ENCODE results near the gene BRD4.
"Not testable (repeated sequence)": the region's sequence is repeated elsewhere in the genome, so short reads cannot be mapped to it uniquely, and the experiment has no call there.

Gene BRD4

GRCh38 chr19:15358918-15359317 lies 26.6 kb upstream of the BRD4 start:
- H3K27ac ChIP-seq (ENCODE audit: low read depth, low read length): no peak overlapping the region

GRCh38 chr19:15357906-15358305 lies 25.6 kb upstream of the BRD4 start:
- Histone ChIP-seq H3K9ac (ENCODE audit: low read depth, low read length) (no peak overlapping the region), H3K4me3 (ENCODE audit: low read depth, low read length) (no peak overlapping the region), H3K27ac (ENCODE audit: low read depth, low read length) (no peak overlapping the region), H3K4me1 (ENCODE audit: control insufficient read depth, insufficient read depth, low read length) (no peaks in the 10 kb centered on the region), H3K27me3 (ENCODE audit: control insufficient read depth, insufficient read depth, low read length) (no peaks in the 10 kb centered on the region), H3K9me3 (ENCODE audit: control insufficient read depth, insufficient read depth, low read length) (peaks cover 3% of the 10 kb centered on the region; the same call in 1 of the 2 replicates), H3K36me3 (ENCODE audit: control insufficient read depth, insufficient read depth, low read length) (peaks cover 83% of the 10 kb centered on the region)

More at GRCh38 chr19:15358918-15359317, 26.6 kb upstream of the BRD4 start:
- Histone ChIP-seq H3K4me1 (ENCODE audit: control insufficient read depth, insufficient read depth, low read length) (no peaks in the 10 kb centered on the region), H3K9me3 (ENCODE audit: control insufficient read depth, insufficient read depth, low read length) (peaks cover 3% of the 10 kb centered on the region; the same call in 1 of the 2 replicates), H3K27me3 (ENCODE audit: control insufficient read depth, insufficient read depth, low read length) (no peaks in the 10 kb centered on the region), H3K9ac (ENCODE audit: low read depth, low read length) (no peak overlapping the region), H3K4me3 (ENCODE audit: low read depth, low read length) (no peak overlapping the region), H3K36me3 (ENCODE audit: control insufficient read depth, insufficient read depth, low read length) (peaks cover 75% of the 10 kb centered on the region)

- no peak overlapping the region for H3K4me3 ChIP-seq (ENCODE audit: low read depth, low read length)
- no peaks in the 10 kb centered on the region for H3K4me1 ChIP-seq (ENCODE audit: control insufficient read depth, insufficient read depth, low read length)
- peaks cover 61% of the 10 kb centered on the region for H3K36me3 ChIP-seq (ENCODE audit: control insufficient read depth, insufficient read depth, low read length)
- H3K27ac ChIP-seq (ENCODE audit: low read depth, low read length): no peak overlapping the region
- H3K9ac ChIP-seq (ENCODE audit: low read depth, low read length): no peak overlapping the region
- no peaks in the 10 kb centered on the region for H3K27me3 ChIP-seq (ENCODE audit: control insufficient read depth, insufficient read depth, low read length)
- no peaks in the 10 kb centered on the region for H3K9me3 ChIP-seq (ENCODE audit: control insufficient read depth, insufficient read depth, low read length)
These were observed 22.4 kb upstream of the BRD4 start for GRCh38 chr19:15354566-15355296.

GRCh38 chr19:15353908-15354307 lies 21.6 kb upstream of the BRD4 start:
- Histone ChIP-seq H3K9ac (ENCODE audit: low read depth, low read length) (no peak overlapping the region), H3K9me3 (ENCODE audit: control insufficient read depth, insufficient read depth, low read length) (no peaks in the 10 kb centered on the region), H3K4me1 (ENCODE audit: control insufficient read depth, insufficient read depth, low read length) (no peaks in the 10 kb centered on the region), H3K27me3 (ENCODE audit: control insufficient read depth, insufficient read depth, low read length) (no peaks in the 10 kb centered on the region), H3K4me3 (ENCODE audit: low read depth, low read length) (no peak overlapping the region), H3K27ac (ENCODE audit: low read depth, low read length) (no peak overlapping the region), H3K36me3 (ENCODE audit: control insufficient read depth, insufficient read depth, low read length) (peaks cover 53% of the 10 kb centered on the region)

- peaks cover 39% of the 10 kb centered on the region for H3K36me3 ChIP-seq (ENCODE audit: control insufficient read depth, insufficient read depth, low read length)
- H3K9ac ChIP-seq (ENCODE audit: low read depth, low read length): not testable (repeated sequence)
These were observed 20.2 kb upstream of the BRD4 start for GRCh38 chr19:15352535-15352934.

GRCh38 chr19:15341328-15341727 lies 9.0 kb upstream of the BRD4 start:
- H3K9ac ChIP-seq (ENCODE audit: low read depth, low read length); H3K4me1 ChIP-seq (ENCODE audit: control insufficient read depth, insufficient read depth, low read length); H3K36me3 ChIP-seq (ENCODE audit: control insufficient read depth, insufficient read depth, low read length); H3K27me3 ChIP-seq (ENCODE audit: control insufficient read depth, insufficient read depth, low read length); H3K27ac ChIP-seq (ENCODE audit: low read depth, low read length); H3K4me3 ChIP-seq (ENCODE audit: low read depth, low read length); H3K9me3 ChIP-seq (ENCODE audit: control insufficient read depth, insufficient read depth, low read length): not testable (repeated sequence)

More at GRCh38 chr19:15352535-15352934, 20.2 kb upstream of the BRD4 start:
- not testable (repeated sequence) for H3K9me3 ChIP-seq (ENCODE audit: control insufficient read depth, insufficient read depth, low read length); H3K27ac ChIP-seq (ENCODE audit: low read depth, low read length); H3K4me3 ChIP-seq (ENCODE audit: low read depth, low read length); H3K27me3 ChIP-seq (ENCODE audit: control insufficient read depth, insufficient read depth, low read length); H3K4me1 ChIP-seq (ENCODE audit: control insufficient read depth, insufficient read depth, low read length)

GRCh38 chr19:15340086-15340485 lies 7.7 kb upstream of the BRD4 start:
- Histone ChIP-seq H3K4me3 (ENCODE audit: low read depth, low read length) (no peak overlapping the region), H3K36me3 (ENCODE audit: control insufficient read depth, insufficient read depth, low read length) (peaks cover 4% of the 10 kb centered on the region; the same call in 1 of the 2 replicates), H3K27me3 (ENCODE audit: control insufficient read depth, insufficient read depth, low read length) (no peaks in the 10 kb centered on the region)

GRCh38 chr19:15337202-15337601 lies 4.9 kb upstream of the BRD4 start:
- no peaks in the 10 kb centered on the region for H3K27me3 ChIP-seq (ENCODE audit: control insufficient read depth, insufficient read depth, low read length)
- no peak overlapping the region for H3K27ac ChIP-seq (ENCODE audit: low read depth, low read length)
- no peak overlapping the region for H3K9ac ChIP-seq (ENCODE audit: low read depth, low read length)
- H3K9me3 ChIP-seq (ENCODE audit: control insufficient read depth, insufficient read depth, low read length): no peaks in the 10 kb centered on the region
- no peak overlapping the region for H3K4me3 ChIP-seq (ENCODE audit: low read depth, low read length)
- no peaks in the 10 kb centered on the region for H3K4me1 ChIP-seq (ENCODE audit: control insufficient read depth, insufficient read depth, low read length)
- H3K36me3 ChIP-seq (ENCODE audit: control insufficient read depth, insufficient read depth, low read length): 0 out of 2 replicates have a peak, but pooled peaks cover 3% of the 10 kb centered on the region

More at GRCh38 chr19:15340086-15340485, 7.7 kb upstream of the BRD4 start:
- H3K9ac ChIP-seq (ENCODE audit: low read depth, low read length): no peak overlapping the region
- no peaks in the 10 kb centered on the region for H3K4me1 ChIP-seq (ENCODE audit: control insufficient read depth, insufficient read depth, low read length)
- H3K27ac ChIP-seq (ENCODE audit: low read depth, low read length): no peak overlapping the region
- no peaks in the 10 kb centered on the region for H3K9me3 ChIP-seq (ENCODE audit: control insufficient read depth, insufficient read depth, low read length)

- H3K4me3 ChIP-seq (ENCODE audit: low read depth, low read length); H3K27ac ChIP-seq (ENCODE audit: low read depth, low read length); H3K9ac ChIP-seq (ENCODE audit: low read depth, low read length); H3K4me1 ChIP-seq (ENCODE audit: control insufficient read depth, insufficient read depth, low read length); H3K36me3 ChIP-seq (ENCODE audit: control insufficient read depth, insufficient read depth, low read length); H3K9me3 ChIP-seq (ENCODE audit: control insufficient read depth, insufficient read depth, low read length); H3K27me3 ChIP-seq (ENCODE audit: control insufficient read depth, insufficient read depth, low read length): not testable (repeated sequence)
These were observed 3.7 kb upstream of the BRD4 start for GRCh38 chr19:15335992-15336391.

GRCh38 chr19:15331419-15332310 lies 674 bp downstream of the BRD4 start:
- H3K36me3 ChIP-seq (ENCODE audit: control insufficient read depth, insufficient read depth, low read length): no peaks in the 10 kb centered on the region
- peak overlapping the region; percentile 92 for H3K9ac ChIP-seq (ENCODE audit: low read depth, low read length)

More at GRCh38 chr19:15331419-15332310, 674 bp downstream of the BRD4 start:
- no peaks in the 10 kb centered on the region for H3K9me3 ChIP-seq (ENCODE audit: control insufficient read depth, insufficient read depth, low read length)
- peak overlapping the region; percentile 96 for H3K4me3 ChIP-seq (ENCODE audit: low read depth, low read length)
- H3K4me1 ChIP-seq (ENCODE audit: control insufficient read depth, insufficient read depth, low read length): peaks cover 16% of the 10 kb centered on the region
- H3K27me3 ChIP-seq (ENCODE audit: control insufficient read depth, insufficient read depth, low read length): no peaks in the 10 kb centered on the region
- peak overlapping the region; percentile 96 for H3K27ac ChIP-seq (ENCODE audit: low read depth, low read length)
